Keratinocyte (primary cell): ENCODE results near the gene SH3PXD2A. TPM values are rescaled to one million over a fixed set of nuclear protein-coding genes. Genes with fewer than 3 reads are reported as not detected.

Experiments used
- DNase-seq: peaks from one replicate; pipeline ENCODE4 v3.0.0-alpha.2; 2011; ENCODE audit warnings: low read depth, missing footprints, low spot score
- FAIRE-seq: peaks from 2 replicates; lab custom pipeline; 2011; peaks lifted over from hg19 to GRCh38; lab: Jason Lieb, UNC
- H2AFZ ChIP-seq: 2 replicates; pipeline ENCODE4 v1.6.0; 2012; ENCODE audit warnings: low read length, control low read depth, inconsistent platforms; ENCODE audit not compliant: control insufficient read depth
- H3K27ac ChIP-seq: 2 replicates; pipeline ENCODE4 v1.5.1; 2011; ENCODE audit warnings: low read length; ENCODE audit not compliant: control insufficient read depth, insufficient read depth
- H3K27me3 ChIP-seq: 3 replicates; pipeline ENCODE4 v1.6.0; 2011; ENCODE audit warnings: low read length; ENCODE audit not compliant: control insufficient read depth, insufficient read depth; ENCODE audit errors: extremely low read depth
- H3K36me3 ChIP-seq, 2 experiments: 2 replicates in 1 of 2; 3 replicates in 1 of 2; pipeline ENCODE4 v1.5.1; 2011; ENCODE audit warnings: low read length in 2 of 2, mild to moderate bottlenecking in 1 of 2; ENCODE audit not compliant: control insufficient read depth in 2 of 2, insufficient read depth in 2 of 2; ENCODE audit errors: extremely low read depth in 1 of 2
- H3K4me1 ChIP-seq: 3 replicates; pipeline ENCODE4 v1.5.1; 2011; ENCODE audit warnings: low read length; ENCODE audit not compliant: control insufficient read depth, insufficient read depth; ENCODE audit errors: extremely low read depth
- H3K4me2 ChIP-seq: 3 replicates; pipeline ENCODE4 v1.6.0; 2011; ENCODE audit warnings: low read depth, low read length; ENCODE audit not compliant: control insufficient read depth, insufficient read depth; ENCODE audit errors: extremely low read depth
- H3K4me3 ChIP-seq, 3 experiments: fragments of 200-600 bp in 1 of 3; sonication (generic) in 1 of 3; 2 replicates in 2 of 3; 3 replicates in 1 of 3; pipeline ENCODE4 v1.5.1; 2011 to 2016; ENCODE audit warnings: low read length in 3 of 3, mild to moderate bottlenecking in 3 of 3, control low read depth in 2 of 3, inconsistent platforms in 1 of 3, low read depth in 1 of 3, mixed read lengths in 1 of 3, mixed run types in 1 of 3, moderate library complexity in 1 of 3; ENCODE audit not compliant: control insufficient read depth in 2 of 3, insufficient read depth in 2 of 3; ENCODE audit errors: extremely low read depth in 1 of 3
- H3K79me2 ChIP-seq: 2 replicates; pipeline ENCODE4 v1.6.0; 2012; ENCODE audit warnings: low read length; ENCODE audit not compliant: control insufficient read depth, insufficient read depth
- H3K9ac ChIP-seq: 3 replicates; pipeline ENCODE4 v1.6.0; 2011; ENCODE audit warnings: low read length; ENCODE audit not compliant: control insufficient read depth, insufficient read depth; ENCODE audit errors: extremely low read depth
- H3K9me1 ChIP-seq: 3 replicates; pipeline ENCODE4 v1.6.0; 2011; ENCODE audit warnings: low read length; ENCODE audit not compliant: control insufficient read depth, insufficient read depth; ENCODE audit errors: extremely low read depth
- H3K9me3 ChIP-seq: 2 replicates; pipeline ENCODE4 v1.5.1; 2012; ENCODE audit warnings: low read depth, low read length; ENCODE audit not compliant: control insufficient read depth
- H4K20me1 ChIP-seq: 3 replicates; pipeline ENCODE4 v1.6.0; 2011; ENCODE audit warnings: low read length; ENCODE audit not compliant: control insufficient read depth, insufficient read depth; ENCODE audit errors: extremely low read depth
- CTCF ChIP-seq, 3 experiments: IDR thresholded peaks in 1 of 3; conservative IDR thresholded peaks in 1 of 3; optimal IDR thresholded peaks in 1 of 3; 2 replicates in 2 of 3; 3 replicates in 1 of 3; pipeline versions ENCODE3 to v1.5.1; 2011; ENCODE audit warnings: low read length in 3 of 3, mild to moderate bottlenecking in 3 of 3, moderate library complexity in 2 of 3, control low read depth in 1 of 3, inconsistent platforms in 1 of 3; ENCODE audit not compliant: insufficient read depth in 2 of 3; ENCODE audit errors: extremely low read depth in 1 of 3
- EZH2 ChIP-seq: IDR thresholded peaks from one replicate; pipeline ENCODE4 v1.6.1; 2012; ENCODE audit warnings: inconsistent platforms, mild to moderate bottlenecking, low read length, moderate library complexity
- dilution Hi-C: fragments of 300-500 bp; cut with MboI; formaldehyde crosslinking; loops from one replicate; pipeline ENCODE4 v1.7.0; 2020; ENCODE audit warnings: low sequenced_read_pairs; ENCODE audit not compliant: extremely low pct_ligation_motif_present
- polyA plus RNA-seq, 5 experiments: library from polyadenylated mRNA; depleted of rRNA in 3 of 5; stranded (reverse) in 3 of 5; stranded (forward) in 1 of 5; unstranded in 1 of 5; fragments of >200 nt; gene quantifications; 1 replicate in 1 of 5; 2 replicates in 3 of 5; 3 replicates in 1 of 5; pipeline versions ENCODE4 v1.2.1 to v1.2.3, GENCODE V29; 2011 to 2012; ENCODE audit warnings: missing spikeins in 2 of 5, low read depth in 1 of 5, low replicate concordance in 1 of 5

The SH3PXD2A gene
- polyA plus RNA-seq, 1 donor (not counting 4 experiments of a cell fraction or from before 2014, with no cell fraction given): 33.9 TPM

DNA sequence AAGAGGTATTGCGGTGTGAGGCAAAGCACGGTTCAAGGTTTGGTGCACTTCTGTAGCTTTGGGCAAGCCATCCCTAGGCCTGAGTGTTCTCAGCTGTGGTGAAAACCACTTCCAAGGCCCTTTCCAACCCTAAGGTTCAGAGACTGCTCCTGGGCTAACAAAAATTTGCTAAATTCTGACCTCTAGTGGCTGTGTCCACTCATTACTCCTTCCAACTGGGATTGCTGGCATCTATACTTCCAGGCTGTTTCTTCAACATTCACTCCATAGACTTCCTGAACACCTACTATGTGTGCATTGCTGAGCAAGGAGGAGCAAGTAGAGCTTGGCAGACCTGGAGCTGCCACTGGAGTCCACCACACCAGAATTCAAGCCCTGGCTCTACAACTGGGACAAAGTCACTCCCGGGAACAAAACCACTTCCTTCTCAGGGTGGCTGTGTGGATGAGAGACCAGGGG lies 29.3 kb upstream of the SH3PXD2A start:
- H2AFZ ChIP-seq: no peak overlapping the region
- peaks cover 0 to 4% of the 10 kb centered on the region in 2 experiments for H3K36me3 ChIP-seq
- peak overlapping the region; percentile 79 for H3K27ac ChIP-seq
- no peaks in the 10 kb centered on the region for H3K9me3 ChIP-seq
- H3K4me2 ChIP-seq: peak overlapping the region; percentile 43
- no peak overlapping the region for H3K4me3 ChIP-seq
- DNase-seq (no peak), FAIRE-seq (peak; percentile 88)
- H3K9me1 ChIP-seq: no peaks in the 10 kb centered on the region
- H3K4me1 ChIP-seq: peaks cover 74% of the 10 kb centered on the region
- H3K9ac ChIP-seq: peak overlapping the region; percentile 45
- no peaks in the 10 kb centered on the region for H3K27me3 ChIP-seq
- no peaks in the 10 kb centered on the region for H4K20me1 ChIP-seq
- TF ChIP-seq EZH2 (no peak), CTCF (optimal IDR thresholded peaks at IDR 0.05 in 1 of 3, IDR thresholded peaks at IDR 0.05 in 1 of 3, conservative IDR thresholded peaks at IDR 0.05 in 1 of 3; ENCODE audit: extremely low read depth in 1 of 3, insufficient read depth in 2 of 3, low read length in 3 of 3) (peak; percentile 68 to 87 (median 69))
- dilution Hi-C loops: no loop called here
- H3K79me2 ChIP-seq: no peaks in the 10 kb centered on the region

DNA sequence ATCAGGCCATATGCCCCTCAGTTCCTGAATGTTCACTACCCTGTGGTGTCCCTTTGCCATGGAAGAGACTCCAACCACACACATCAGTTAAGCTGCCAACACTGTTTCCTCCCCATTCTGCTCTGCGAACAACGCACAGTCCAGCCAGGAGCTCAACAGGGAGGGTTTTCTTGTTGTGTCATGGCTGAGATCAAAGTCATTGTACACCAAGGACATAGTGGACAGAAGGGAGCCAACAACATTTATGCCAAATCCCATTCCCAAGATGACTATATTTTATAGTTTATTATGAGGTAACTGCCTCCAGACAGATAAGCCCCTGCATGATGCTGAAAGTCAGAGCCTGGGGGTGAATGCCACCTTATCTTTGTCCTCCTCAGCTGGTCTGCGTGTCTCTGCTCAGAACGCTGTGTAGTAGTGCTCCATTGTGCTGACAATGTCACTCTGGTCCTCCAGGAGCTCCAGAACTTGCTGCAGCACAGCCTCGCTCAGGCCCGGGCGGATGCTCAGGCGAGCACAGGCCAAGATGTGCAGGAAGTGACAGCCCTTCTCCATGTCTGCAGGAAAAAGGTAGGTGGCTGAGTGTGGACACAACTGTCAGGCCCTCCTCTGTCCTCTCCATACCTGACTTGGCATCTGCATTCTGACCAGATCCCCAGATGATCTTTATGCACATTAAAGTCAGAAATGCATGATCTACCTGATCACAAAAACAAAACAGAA lies 27.1 kb upstream of the SH3PXD2A start:
- peak; percentile 61 for FAIRE-seq
- no peak for DNase-seq
- no peaks in the 10 kb centered on the region for H4K20me1 ChIP-seq
- H3K27me3 ChIP-seq: no peaks in the 10 kb centered on the region
- H3K4me1 ChIP-seq: peaks cover 72% of the 10 kb centered on the region
- no peaks in the 10 kb centered on the region for H3K9me1 ChIP-seq
- TF ChIP-seq CTCF (optimal IDR thresholded peaks at IDR 0.05 in 1 of 3, IDR thresholded peaks at IDR 0.05 in 1 of 3, conservative IDR thresholded peaks at IDR 0.05 in 1 of 3; ENCODE audit: extremely low read depth in 1 of 3, insufficient read depth in 2 of 3, low read length in 3 of 3): no peak
- H3K4me3 ChIP-seq: peak overlapping the region in 1 of 3 experiments; percentile 23
- no peak overlapping the region for H2AFZ ChIP-seq
- H3K9ac ChIP-seq: peak overlapping the region; percentile 75
- peak overlapping the region; percentile 66 for H3K4me2 ChIP-seq
- H3K9me3 ChIP-seq: no peaks in the 10 kb centered on the region
- no peaks in the 10 kb centered on the region for H3K79me2 ChIP-seq
- dilution Hi-C loops: no loop called here
- peak overlapping the region; percentile 97 for H3K27ac ChIP-seq
- H3K36me3 ChIP-seq: peaks cover 4 to 8% of the 10 kb centered on the region in 2 experiments
